C1 segment of cervical spinal cord (tissue), 14 donors: ENCODE measurements around the gene CCL17.
A peak's percentile ranks its signal among the peaks of the same experiment; 100 is the strongest.
"Not testable (repeated sequence)": the region's sequence is repeated elsewhere in the genome, so short reads cannot be mapped to it uniquely, and the experiment has no call there.

Experiments used
- DNase-seq, 14 donors: peaks; one replicate each; lab custom pipeline; 2025; lab: John Stamatoyannopoulos, UW

Gene CCL17

GRCh38 chr16:57403965-57404817 lies at the start of gene CCL17:
CCL17 (plus strand) TSS chr16:57404767; CDS start chr16:57413933, 9,166 bp downstream.
- DNase-seq: no peak

DNA sequence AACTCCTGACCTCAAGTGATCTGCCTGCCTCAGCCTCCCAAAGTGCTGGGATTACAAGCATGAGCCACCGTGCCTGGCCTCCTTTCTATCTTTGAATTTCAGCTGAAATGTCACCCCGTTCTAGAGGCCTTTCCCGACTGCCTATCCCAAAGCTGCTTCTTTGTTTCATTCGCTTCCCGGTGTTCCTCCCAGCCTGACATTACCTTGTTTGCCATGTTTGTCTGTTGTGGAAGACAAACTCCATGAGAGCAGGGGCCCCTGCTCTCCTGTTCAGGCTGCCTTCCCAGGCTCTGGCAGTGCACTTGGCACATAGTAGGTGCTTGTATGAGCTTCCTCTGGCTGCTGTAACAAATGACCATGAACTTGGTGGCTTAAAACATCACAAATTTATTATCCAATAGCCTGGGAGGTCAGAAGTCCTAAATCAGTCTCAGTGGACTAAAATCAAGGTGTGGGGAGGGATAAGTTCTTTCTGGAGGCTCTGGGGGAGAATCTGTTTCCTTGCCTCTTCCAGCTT lies 48.6 kb upstream of the CCL17 start:
- no peak for DNase-seq

- DNase-seq: no peak
Observed at GRCh38 chr16:57356547-57356946, 48.0 kb upstream of the CCL17 start.

GRCh38 chr16:57357330-57358085 lies 47.1 kb upstream of the CCL17 start:
- DNase-seq: no peak

- no peak for DNase-seq
Observed at GRCh38 chr16:57358086-57358420, 46.5 kb upstream of the CCL17 start.

DNA sequence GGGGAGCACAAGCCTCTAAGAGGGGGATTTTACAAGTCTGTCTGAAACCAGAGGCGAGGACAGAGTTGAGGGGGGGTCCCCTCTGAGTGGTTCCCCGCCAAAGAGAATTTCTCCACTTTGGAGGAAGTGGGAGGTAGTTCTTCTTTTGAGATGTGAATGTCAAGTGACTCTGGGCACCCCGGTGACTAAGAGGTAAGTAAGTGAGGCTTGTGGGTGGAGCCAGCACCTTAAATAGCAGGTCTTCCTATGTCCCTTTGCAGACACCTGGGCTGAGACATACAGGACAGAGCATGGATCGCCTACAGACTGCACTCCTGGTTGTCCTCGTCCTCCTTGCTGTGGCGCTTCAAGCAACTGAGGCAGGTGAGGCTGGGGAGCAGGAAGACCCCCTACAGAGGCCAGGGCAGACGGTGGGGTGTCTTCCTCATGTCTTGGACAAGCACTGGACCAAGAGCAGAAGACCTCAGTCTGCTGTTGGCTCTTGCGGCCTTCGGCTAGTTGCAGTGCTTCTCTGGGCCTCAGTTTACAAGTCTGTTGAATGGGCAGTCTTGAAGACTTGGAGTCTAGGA lies 46.0 kb upstream of the CCL17 start, which contains the start of gene CCL22:
CCL22 (plus strand) TSS at position 257 of the 569 bp plus-strand sequence; CDS start at position 291, 34 bp downstream.
- DNase-seq: no peak

DNA sequence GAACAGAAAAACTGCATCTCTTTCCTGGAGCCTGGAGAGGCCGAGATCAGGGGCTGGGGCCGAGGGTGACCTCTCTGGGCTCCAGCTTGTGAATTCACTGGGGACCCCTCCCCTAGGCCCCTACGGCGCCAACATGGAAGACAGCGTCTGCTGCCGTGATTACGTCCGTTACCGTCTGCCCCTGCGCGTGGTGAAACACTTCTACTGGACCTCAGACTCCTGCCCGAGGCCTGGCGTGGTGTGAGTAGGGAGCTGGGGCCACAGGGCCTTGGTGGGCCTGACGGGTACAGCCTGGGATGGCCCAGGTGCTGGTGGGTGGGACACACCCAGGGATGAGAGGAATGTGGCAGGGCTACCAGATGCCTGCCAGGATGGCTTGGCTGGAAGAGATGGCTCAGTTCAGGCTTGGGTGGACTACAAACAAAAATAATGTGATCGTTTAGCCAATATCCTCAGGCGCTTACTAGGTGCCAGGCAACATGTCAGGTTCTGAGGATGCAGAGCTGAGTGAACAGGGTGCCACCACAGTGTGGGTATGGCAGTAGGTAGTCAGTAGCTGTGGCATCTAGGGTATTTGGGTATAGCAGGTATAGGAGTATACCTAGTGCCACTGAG lies 44.1 kb upstream of the CCL17 start:
- no peak for DNase-seq

DNA sequence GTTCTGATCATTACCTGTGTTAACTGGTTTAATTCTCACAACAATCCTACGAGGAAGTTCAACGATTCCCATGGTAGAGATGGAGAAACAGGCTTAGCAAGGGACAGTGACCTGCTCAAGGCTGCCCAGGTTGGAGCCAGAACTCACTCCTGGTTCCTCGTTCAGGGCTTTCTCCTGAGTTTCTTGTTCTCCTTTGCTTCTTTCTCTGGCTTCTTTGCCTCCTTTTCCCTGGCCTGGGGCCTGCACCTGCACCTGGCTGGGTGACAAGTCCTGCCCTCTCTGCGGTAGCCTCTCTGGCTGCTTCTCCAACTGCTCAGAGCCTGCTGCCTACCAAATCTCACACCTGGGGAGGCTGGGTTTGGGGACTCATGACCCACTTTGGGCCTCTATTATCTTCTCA lies 43.2 kb upstream of the CCL17 start:
- DNase-seq: no peak

- no peak for DNase-seq
Observed at GRCh38 chr16:57364143-57364542, 40.4 kb upstream of the CCL17 start.

- no peak for DNase-seq
Observed at GRCh38 chr16:57366544-57367040, 38.0 kb upstream of the CCL17 start.

DNA sequence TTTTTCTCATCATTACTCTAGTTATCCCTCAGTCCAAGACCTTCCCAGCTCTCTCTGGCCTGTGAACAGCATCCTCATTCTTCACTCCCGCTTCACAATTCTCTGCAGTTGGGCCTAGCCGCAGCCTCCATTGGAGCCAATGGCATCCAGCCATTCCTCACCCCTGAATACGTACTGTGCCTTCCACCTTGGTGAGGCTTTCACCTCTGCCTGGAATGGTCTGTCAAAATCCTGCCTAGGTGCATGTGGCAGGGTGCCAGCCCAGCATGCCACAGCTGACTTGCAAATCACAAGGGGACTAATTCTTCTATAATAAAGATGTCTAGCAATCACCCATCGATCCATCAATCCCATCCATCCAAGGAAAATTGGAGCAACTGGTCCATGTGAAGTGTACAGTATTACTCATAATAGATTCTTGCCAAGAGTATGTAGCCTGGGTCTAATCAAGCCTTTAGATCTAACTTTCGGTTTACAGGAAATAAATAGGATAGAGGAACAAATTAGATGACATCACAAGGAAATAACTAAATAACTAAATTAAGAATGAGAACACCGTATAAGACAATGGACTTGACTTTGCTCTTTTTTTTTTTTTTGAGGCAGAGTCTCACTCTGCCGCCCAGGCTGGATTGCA lies 37.3 kb upstream of the CCL17 start:
- DNase-seq: no peak

DNA sequence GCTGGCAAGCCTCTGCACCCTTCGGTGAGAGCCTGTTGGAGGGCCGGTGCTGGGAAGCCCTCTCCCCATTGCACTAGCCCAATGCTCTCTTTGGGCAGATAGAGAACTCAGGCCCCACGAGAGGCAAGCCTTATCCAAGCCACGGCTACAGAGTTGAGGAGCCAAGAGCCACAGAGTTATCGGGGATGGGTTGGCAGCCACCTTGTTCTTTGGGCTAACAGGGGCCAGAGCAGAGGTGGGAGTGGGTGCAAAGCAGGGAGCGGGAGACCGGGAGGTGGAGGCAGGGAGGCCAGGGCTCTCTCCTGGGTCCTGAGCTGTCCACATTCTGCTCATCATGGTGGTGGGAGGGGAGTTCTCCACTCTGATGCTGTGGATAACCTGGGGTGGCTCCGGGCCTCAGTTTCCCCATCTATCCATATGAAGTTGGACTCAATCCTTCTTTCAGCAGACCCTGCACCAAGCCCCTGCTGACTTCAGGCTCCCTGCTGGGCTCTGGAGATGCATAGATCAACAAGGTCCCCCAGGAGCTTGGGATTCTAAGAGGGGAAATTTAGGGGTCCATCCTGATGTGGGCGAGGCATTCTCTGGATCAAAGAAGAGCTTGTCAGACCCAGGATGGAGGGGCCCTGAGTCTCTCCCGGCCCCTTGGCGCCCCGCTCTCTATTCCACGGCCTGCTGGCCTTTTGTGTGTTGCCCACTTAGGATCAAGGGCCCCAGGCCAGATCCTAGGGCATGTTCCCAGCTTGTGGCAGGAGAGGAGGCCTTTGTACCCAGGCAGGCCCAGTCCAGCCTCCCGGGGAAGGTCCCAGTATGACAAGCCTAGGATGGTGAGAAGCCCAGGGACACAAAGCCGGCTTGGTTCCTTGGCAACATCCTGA lies 32.8 kb upstream of the CCL17 start:
- peak in 2 of 14 donors; percentile 20 to 33 for DNase-seq

DNA sequence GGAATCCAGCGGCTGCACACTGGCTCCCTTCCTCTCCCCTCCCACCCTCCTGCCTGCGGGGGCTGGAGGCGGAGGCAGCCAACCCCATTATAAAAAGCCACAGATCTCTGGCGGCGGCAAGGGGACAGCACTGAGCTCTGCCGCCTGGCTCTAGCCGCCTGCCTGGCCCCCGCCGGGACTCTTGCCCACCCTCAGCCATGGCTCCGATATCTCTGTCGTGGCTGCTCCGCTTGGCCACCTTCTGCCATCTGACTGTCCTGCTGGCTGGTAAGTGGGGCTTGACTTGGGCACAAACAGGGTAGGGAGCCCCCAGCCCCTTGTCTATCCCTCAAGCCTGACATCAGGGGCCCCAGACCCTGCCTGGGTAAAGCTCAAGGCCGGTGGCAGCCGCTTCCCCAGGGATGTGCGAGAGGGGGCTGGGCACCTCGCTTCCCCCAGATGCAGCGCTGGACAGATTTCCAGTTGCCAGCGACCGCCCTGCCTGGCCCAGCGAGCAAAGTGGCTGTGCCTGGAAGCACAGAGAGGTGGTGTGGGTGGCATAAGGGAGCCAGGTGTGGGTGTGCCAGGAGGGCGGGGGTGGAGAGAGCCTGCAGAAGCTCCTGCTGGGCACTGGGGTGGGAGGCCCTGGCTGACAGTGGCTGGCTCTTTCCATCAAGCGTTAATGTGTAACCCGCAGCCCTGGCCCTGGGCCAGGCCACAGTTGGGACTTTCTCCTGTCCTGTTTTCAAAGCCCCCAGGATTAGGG lies 32.0 kb upstream of the CCL17 start, which contains the start of gene CX3CL1:
CX3CL1 (plus strand) TSS at position 119 of the 745 bp plus-strand sequence; CDS start at position 198, 79 bp downstream.
- peak in 11 of 14 donors; percentile 14 to 79 (median 56) for DNase-seq

DNA sequence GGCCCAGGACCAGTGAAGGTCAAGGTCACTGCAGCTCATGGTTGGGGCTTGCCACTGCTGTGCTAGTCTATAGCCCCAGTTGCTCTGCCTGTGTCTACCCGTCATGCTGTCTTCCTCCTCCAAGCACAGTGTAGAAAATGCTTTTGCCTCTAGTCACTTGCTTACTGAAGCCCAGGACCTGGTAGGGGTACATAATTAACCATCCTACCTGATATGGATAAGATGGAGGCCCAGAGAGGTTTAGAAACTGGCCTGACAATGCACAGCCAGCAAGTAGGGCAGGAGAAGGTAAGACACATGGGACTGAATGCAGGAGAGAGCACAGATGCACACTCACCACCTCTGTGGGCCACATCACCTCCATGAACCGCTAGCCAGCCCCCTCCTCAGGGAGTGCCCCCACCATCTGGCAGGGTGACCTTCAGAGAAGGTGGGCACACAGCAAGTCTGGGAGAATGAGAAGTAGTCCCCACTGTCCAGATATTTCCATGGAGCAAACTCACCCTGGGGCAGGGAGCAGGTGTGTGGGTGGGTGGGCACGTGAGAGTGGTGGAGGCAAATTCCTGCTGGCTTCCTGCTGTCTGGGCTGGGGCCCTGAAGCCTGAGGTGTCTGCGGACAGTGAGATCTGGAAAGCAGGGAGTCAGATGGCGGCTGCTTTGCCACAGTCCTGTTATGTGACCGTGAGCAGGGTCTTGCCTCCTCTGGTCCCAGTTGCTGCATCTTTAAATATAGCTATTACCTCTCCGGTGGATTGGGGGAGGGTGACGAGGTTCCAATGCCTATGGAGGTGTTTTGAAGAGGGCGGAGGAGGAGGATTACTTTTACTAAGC lies 31.2 kb upstream of the CCL17 start:
- DNase-seq: no peak

DNA sequence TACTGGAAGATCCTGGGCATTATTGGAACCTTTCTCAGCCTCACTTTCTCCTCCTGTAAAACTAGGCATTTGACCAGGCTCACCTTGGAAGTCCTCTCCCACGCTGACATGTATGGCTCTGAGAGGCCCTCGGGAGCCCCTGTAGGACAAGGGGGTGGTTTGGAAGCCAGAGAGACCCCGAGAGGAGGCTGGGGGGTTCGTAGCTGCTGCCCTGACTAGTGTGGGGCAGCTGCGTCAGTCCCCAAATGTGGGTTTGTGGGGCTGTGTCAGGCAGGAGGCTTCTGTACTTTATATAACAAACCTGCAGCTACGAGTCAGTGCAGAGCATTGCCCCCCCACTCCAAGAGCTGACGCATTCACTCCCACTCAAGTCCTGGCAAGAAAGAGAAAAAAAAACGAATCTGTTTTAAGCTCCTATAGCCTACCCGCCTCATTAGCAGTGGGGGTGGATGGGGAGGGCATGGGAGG lies 30.5 kb upstream of the CCL17 start:
- DNase-seq: no peak

GRCh38 chr16:57374925-57375465 lies 29.6 kb upstream of the CCL17 start:
- DNase-seq: not testable (repeated sequence)

DNA sequence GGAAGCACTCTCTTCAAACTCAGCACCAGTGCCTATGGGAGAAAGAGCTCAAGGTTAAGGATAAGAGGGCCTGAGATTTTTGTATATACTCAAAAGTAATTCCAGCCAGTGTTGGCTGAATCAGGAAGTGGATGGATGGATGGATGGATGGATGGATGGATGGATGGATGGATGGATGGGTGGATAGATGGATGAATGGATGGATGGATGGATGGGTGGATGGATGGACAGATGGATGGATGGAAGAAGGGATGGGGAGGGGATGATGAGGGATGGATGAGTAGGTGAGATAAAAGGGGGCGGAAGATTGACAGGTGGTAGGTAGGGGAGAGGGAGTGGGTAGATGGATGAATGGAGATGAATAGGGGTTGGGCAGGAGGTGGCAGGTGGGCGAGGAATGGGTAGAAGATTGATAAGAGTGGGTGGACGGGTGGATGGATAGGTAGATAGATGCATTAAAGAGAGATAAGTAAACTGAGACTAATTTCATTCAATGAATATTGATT lies 28.2 kb upstream of the CCL17 start:
- DNase-seq: no peak
